Sciatic nerve (tissue), 2 donors: ENCODE measurements around the gene LRP1B. TPM values are rescaled to one million over a fixed set of nuclear protein-coding genes. Genes with fewer than 3 reads are reported as not detected.
"Not testable (repeated sequence)": the region's sequence is repeated elsewhere in the genome, so short reads cannot be mapped to it uniquely, and the experiment has no call there.

ENCODE experiments used
- ATAC-seq: fragments of 200-7000 bp; cut with Tn5 transposase; one replicate; pipeline ENCODE4 v1.9.1; 2020; ENCODE audit warnings: mild to moderate bottlenecking, moderate library complexity
- DNase-seq: peaks from one replicate; pipeline ENCODE4 v3.0.0-alpha.2; 2020; ENCODE audit warnings: low spot score
- intact Hi-C: fragments of 100-400 bp; cut with DNase I; formaldehyde crosslinking; loops from one replicate; pipeline ENCODE4 v1.14.2; 2022
- total RNA-seq: library from RNA; stranded (reverse); fragmentation: NEBNext Ultra II Directional; extraction: Animal tissue kit (Norgen Biotek cat#: 25700); gene quantifications from one replicate; pipeline ENCODE4 v1.2.1, GENCODE V29; 2021
- donor health status: DM: no; HTN: no; CAD: no.
- donor health status: DM: no; HTN: no; CAD: no.

Gene LRP1B
- total RNA-seq, 1 donor from 2014 or later = 0.62 TPM

DNA sequence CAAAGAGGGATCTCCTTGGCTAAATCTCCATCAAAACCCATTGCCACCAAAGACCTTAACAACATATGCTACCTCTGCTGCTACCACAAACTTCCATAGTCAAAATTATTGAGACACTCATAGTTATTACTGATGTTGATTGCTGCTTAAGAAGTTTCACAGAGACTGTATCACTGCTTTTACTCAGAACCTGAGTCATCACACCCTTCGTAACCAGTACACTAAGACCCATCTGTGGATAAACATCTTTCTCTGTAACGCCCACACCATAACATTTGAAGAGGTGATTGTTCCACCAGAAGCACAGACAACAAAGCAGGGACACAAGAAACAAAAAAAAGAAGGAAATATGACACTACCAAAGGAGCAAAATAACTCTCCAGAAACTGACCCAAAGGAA is 1563.1 kb downstream of the LRP1B start:
- intact Hi-C loops = no loop called here
- no peak for ATAC-seq
- no peak for DNase-seq

DNA sequence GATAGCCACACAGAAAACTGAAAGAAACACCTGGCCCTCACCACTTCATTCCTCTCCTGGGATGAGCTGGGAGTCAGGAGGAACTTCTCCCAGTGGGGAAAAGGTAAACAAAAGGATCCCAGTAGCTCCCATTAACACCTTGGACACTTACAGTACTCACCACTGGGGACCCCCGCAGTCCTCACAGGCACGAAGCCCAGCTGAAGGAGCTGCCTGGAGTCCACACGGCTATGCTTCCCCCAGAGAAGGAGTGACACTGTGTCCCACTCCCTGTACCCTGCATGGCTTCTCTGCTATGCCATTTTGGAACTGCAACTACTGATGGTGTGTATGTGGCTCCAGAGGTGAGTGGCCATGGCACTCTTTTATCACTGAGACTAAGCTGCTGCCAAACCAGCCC is 1565.1 kb downstream of the LRP1B start:
- ATAC-seq (peak; percentile 24), DNase-seq (no peak)
- intact Hi-C loops = no loop called here

DNA sequence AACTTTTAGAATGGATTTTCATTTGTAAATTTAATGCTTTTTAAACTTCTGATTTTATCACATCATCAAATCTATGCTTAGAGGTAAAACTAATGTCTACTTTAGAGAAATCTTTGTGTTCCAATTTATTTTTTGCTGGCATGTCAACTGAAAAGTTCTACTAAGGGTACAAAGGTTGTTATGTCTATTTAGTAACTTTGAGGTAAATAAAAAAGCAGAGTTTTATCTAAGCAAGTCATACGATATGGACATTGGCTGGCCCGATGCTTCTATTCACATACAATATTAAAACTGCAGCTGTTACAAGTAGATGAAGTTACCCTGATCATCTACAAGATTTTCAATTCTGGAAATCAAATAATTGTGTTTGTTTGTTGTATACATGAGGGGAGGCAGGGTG is 1575.1 kb downstream of the LRP1B start:
- DNase-seq (no peak), ATAC-seq (no peak)
- intact Hi-C loops = no loop called here

GRCh38 chr2:140552634-140553033 is 1578.2 kb downstream of the LRP1B start:
- intact Hi-C loops = no loop called here
- DNase-seq = no peak
- no peak for ATAC-seq

DNA sequence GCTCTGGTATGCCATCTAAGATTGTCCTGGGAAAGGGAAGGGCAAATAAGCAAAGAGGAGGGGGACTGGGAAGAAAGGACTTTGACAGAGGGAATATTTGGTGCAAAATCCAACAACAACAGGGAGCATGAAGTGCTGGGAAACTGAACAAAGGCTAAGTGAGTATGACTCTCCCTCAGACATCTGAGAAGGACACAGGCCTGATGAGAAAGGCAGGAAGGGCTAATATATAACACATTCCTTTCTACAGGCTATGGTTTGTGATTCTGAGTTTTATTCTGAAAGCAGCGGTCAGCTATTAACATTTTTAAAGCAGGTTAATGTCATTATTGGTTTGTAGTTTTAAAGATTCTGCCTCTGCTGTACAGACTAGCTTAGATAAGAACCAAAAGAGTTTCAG is 1579.5 kb downstream of the LRP1B start:
- ATAC-seq (no peak), DNase-seq (no peak)
- intact Hi-C loops = no loop called here

DNA sequence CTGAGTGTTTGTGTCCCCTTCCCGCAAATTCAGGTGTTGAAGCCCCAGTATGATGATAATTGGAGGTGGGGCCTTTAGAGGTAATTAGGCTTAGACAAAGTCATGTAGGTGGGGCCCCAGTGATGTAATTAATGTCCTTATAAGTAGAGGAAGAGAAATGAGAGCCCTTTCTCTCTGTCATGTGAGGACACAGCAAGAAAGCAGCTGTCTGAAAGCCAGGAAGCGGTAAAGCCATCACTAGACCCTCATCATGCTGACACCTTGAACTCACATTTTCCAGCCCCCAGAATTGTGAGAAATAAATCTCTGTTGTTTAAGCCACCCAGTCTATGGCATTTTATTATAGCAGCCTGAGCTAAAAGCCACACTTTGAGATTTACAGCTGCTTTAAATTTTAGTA is 1580.0 kb downstream of the LRP1B start:
- DNase-seq = no peak
- intact Hi-C loops = no loop called here
- no peak for ATAC-seq

GRCh38 chr2:140544769-140545168 is 1586.0 kb downstream of the LRP1B start:
- DNase-seq, intact Hi-C loops, ATAC-seq: not testable (repeated sequence)

- no peak for DNase-seq
- intact Hi-C loops = no loop called here
- ATAC-seq = no peak
Observed at GRCh38 chr2:140542627-140543026, 1588.2 kb downstream of the LRP1B start.

DNA sequence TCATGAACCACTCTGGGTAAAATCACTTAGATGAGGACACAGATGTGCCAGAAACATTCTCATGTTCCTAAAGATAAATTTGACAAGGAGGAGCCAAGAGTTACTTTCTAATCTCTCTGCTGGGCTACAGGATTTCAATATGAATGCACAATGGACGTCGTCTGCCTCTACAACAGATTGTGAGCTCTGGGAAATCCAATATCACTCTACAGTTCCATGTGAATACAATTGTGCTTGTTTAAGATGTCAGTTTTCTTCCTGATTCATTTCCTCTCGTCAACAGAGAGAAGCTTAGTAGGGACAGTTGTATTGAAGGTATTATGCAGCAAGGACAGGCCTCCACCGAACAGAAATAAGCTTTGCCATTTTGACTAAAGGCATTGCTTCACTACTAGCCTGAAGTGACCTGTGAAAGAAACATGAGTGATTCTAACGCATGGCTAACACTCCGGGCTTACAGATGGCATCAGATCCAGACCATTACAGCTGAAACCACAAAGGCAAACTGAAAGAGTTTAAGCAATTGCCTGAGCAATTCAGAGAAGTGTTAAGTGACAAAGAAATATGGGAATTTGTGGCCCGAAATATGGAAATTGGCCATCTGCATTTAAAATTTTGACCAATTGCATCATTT is 1591.5 kb downstream of the LRP1B start:
- ATAC-seq (no peak), DNase-seq (no peak)
- intact Hi-C loops = no loop called here

- no peak for ATAC-seq
- intact Hi-C loops = no loop called here
- DNase-seq = no peak
Observed at GRCh38 chr2:140529706-140530105, 1601.1 kb downstream of the LRP1B start.

DNA sequence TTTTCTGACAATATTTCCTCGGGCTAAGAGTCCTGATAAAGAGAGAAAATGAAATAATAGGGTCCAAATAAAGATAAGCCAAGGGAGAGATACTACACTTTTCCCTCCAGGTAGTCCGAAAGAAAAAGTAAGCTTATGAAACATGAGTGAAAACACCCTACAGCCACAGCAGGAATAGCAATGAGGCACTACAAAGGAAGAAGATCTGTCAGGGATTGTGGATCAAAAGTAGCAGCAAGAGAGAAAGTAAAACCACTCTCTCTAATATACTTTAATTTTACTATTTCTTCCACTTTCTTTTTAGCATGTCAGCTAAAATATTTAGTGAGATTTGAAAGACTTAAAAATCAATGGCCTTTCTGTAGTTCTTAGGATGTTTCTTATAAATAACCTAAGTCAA is 1601.8 kb downstream of the LRP1B start:
- no peak for DNase-seq
- no peak for ATAC-seq
- intact Hi-C loops = no loop called here

GRCh38 chr2:140526575-140526974 is 1604.2 kb downstream of the LRP1B start:
- no peak for ATAC-seq
- intact Hi-C loops = no loop called here
- DNase-seq = no peak

DNA sequence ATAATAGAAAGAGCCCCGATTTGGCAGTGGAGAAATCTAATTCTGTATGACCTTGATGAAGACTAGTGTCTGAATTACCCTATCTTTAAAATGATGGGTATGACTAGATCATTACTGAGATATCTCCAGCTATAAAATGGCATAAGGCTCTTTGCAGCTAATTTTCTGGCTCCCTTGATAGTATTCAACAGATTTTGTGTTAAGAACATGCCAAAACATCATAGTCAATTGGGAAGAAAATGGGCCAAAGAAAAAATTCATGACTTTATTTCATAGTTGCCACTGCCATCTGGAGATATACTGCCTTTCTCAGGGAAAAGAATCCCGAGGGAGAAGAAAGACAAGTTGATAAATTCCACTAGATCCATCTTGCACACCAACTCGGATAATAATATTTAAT is 1618.7 kb downstream of the LRP1B start:
- DNase-seq = no peak
- no peak for ATAC-seq
- intact Hi-C loops = no loop called here

DNA sequence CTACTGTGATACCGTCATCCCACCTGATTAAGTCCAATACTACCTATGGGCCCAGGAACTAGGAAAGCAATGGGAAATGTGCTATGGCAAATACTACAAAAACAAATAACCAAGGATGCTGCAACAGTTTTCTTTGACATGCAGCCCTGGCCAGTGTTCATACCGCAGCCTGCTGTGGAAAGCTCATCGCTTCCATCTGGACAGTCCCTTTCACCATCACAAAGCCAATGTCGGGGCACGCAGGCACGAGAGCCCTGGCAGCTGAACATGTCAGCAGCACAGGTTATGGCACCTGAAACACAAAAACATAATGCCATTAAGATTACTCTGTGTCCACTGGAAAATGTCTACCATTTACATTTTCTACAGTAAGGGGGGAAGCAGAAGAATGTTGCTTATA is 1621.1 kb downstream of the LRP1B start:
- intact Hi-C loops = no loop called here
- ATAC-seq (no peak), DNase-seq (no peak)

DNA sequence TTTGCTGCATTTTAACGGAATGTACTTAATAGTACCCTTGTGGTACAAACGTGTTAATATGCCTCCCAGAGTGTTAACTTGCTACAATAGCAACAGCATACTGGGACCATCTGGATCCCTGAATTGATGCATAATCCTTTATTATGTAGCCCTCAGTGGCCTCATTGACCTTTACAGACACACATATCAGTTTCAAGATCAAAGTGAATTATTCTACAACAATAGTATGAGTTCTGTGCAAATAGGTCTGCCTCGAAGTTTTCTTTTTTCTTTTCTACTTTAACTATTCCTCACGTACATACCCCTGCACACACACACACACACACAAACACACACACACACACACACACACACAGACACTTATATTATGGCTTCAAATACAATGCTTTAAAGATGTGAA is 1622.1 kb downstream of the LRP1B start:
- no peak for DNase-seq

GRCh38 chr2:140506606-140507005 is 1624.2 kb downstream of the LRP1B start:
- DNase-seq (no peak), ATAC-seq (no peak)

More for the DNA sequence above, 1622.1 kb downstream of the LRP1B start:
- intact Hi-C loops = no loop called here
- no peak for ATAC-seq

DNA sequence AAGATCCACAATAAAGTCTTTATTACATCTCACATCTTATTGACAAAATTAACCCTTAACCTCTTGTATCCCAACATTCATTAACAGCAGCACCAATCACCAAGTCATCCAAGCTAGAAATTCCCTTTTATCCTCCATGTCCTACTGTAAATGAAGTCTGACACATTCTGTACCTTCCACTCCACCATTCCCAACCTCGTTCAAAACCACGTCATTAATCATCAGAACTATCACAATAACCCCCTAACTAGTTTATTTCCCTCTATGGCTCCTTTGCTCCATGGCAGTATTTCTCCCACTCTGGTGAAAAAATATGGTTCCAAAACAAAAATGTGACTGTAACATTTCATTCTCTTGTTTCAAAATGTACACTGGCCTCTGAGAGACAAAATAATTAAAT is 1626.2 kb downstream of the LRP1B start:
- ATAC-seq (no peak), DNase-seq (no peak)
- intact Hi-C loops = no loop called here

More at GRCh38 chr2:140506606-140507005, 1624.2 kb downstream of the LRP1B start:
- intact Hi-C loops = no loop called here

GRCh38 chr2:140502951-140503630 is 1627.7 kb downstream of the LRP1B start:
- ATAC-seq (no peak), DNase-seq (no peak)
- intact Hi-C loops = no loop called here

GRCh38 chr2:140498360-140498759 is 1632.5 kb downstream of the LRP1B start:
- intact Hi-C loops = no loop called here

GRCh38 chr2:140496714-140497113 is 1634.1 kb downstream of the LRP1B start:
- intact Hi-C loops = no loop called here
- DNase-seq = no peak
- ATAC-seq = no peak

More at GRCh38 chr2:140498360-140498759, 1632.5 kb downstream of the LRP1B start:
- no peak for DNase-seq
- ATAC-seq = no peak

DNA sequence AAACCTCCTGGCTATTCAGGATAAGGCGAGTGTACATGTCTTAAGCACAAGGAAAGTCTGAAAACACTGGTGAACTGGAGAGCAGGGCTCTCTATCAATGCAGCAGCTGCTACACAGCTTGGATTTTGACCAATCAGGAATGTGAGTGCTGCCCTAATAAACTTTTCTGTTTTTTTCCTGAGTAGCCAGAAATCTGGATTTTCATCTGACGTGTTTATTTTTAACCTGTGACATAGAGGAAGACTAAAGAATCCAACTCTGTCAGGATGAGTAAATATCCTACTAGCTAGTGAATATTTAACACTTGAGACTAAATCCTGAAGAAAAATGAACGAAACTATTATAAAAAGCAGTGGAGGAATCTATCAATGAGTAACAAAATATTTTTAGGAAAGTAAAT is 1638.9 kb downstream of the LRP1B start:
- intact Hi-C loops = no loop called here
- DNase-seq (no peak), ATAC-seq (no peak)
